ENCODE results near the gene WDFY3. TPM values are rescaled to one million over a fixed set of nuclear protein-coding genes. Genes with fewer than 3 reads are reported as not detected.

The WDFY3 gene
- total and polyA plus RNA-seq, 2 donors (not counting 1 experiment from before 2014, with no cell fraction given): 0.05 to 0.36 TPM

DNA sequence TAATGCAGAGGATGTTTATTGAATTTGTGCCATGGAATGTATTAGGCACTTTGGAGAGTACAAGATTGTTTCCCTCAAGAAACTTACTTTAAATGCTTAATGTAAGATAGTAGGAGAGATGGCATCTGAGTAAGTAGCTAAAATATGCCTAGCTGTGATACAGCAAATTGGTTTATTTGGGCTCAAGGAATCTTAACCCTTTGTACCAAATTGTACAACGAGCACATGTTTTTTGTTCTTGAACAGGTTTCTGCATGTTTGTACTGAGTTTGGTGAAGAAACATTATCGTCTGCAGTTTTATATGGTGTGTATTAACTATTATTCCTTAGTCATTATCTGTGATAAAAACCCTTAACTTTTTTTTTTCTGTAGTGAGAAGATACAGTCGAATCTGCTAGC, 334.9 kb downstream of the WDFY3 start:
- intact Hi-C loops (cut with micrococcal nuclease): no loop called here
- CTCF ChIA-PET: no interaction called here

DNA sequence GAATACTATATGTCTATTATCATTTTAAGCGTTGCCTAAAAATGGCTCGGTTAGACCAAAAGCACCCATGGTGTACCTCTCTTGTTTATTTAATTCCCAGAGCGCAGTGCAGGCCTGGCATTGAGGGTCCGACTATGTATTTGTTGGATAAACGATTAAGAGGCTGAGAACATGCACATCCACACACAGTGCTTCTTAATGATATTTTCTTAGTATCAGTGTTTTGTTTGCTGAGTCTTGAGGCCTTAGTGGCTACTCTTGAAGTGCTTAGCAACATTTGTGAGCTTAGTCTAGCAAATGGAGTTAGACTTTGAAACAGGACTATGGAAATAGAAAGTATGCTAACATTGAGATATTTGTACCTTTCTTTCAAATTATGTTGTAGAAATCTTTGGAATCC, 339.8 kb downstream of the WDFY3 start:
- no peak overlapping the region for H3K9ac ChIP-seq (ENCODE audit: low read length)
- intact Hi-C loops (cut with micrococcal nuclease): no loop called here
- H3K9me3 ChIP-seq (ENCODE audit: control extremely low read depth in 1 of 3, control insufficient read depth in 2 of 3, insufficient read depth in 1 of 3, low read length in 2 of 3): no peaks in the 10 kb centered on the region
- peaks cover 3 to 6% of the 10 kb centered on the region in 2 donors for H3K4me1 ChIP-seq (ENCODE audit: control insufficient read depth in 2 of 2, insufficient read depth in 2 of 2, low read length in 2 of 2)
- CTCF ChIA-PET: no interaction called here
- Mint-ChIP-seq H3K27ac (no peak overlapping the region), H3K4me3 (no peak overlapping the region), H3K27me3 (no peaks in the 10 kb centered on the region), H3K9me3 (ENCODE audit: insufficient read depth) (no peaks in the 10 kb centered on the region), H3K4me1 (peaks cover 7% of the 10 kb centered on the region)
- no peaks in the 10 kb centered on the region for H3K79me2 ChIP-seq (ENCODE audit: control insufficient read depth, insufficient read depth, low read length)
- DNase-seq (no peak), ATAC-seq (ENCODE audit: low read depth) (no peak)
- no peak overlapping the region for H3K4me3 ChIP-seq (ENCODE audit: control extremely low read depth in 1 of 5, extremely low read depth in 1 of 5, insufficient read depth in 1 of 5, low read depth in 2 of 5, low read length in 4 of 5)
- H3K27ac ChIP-seq (ENCODE audit: low read length in 2 of 2): no peak overlapping the region
- peaks cover 0 to under 1% (median 0%) of the 10 kb centered on the region in 4 experiments for H3K27me3 ChIP-seq (replicated peaks in 1 of 4; ENCODE audit: control extremely low read depth in 1 of 4, control insufficient read depth in 3 of 4, insufficient read depth in 4 of 4, low read length in 3 of 4)
- POLR2A ChIA-PET: no interaction called here
- H3K4me2 ChIP-seq (replicated peaks; ENCODE audit: low read depth, low read length, poor library complexity, severe bottlenecking): no peak overlapping the region
- no CpG with 5 or more reads among the region's 5 CpGs for WGBS (ENCODE audit: insufficient coverage)
- no peak for TF ChIP-seq CTCF (IDR thresholded peaks at IDR 0.05)
- TF ChIP-seq EZH2 (IDR thresholded peaks at IDR 0.05; ENCODE audit: borderline replicate concordance, insufficient read depth, low read depth, low read length, poor library complexity, severe bottlenecking): no peak
- H4K20me1 ChIP-seq (ENCODE audit: control insufficient read depth, insufficient read depth, low read length, poor library complexity, severe bottlenecking): no peaks in the 10 kb centered on the region
- H2AFZ ChIP-seq (ENCODE audit: insufficient read depth, low read depth, low read length, poor library complexity, severe bottlenecking): no peak overlapping the region
- H3K36me3 ChIP-seq (replicated peaks in 1 of 2; ENCODE audit: control extremely low read depth in 1 of 2, control insufficient read depth in 1 of 2, extremely low read depth in 1 of 2, insufficient read depth in 2 of 2, low read length in 1 of 2): no peaks in the 10 kb centered on the region

More for the DNA sequence above, 334.9 kb downstream of the WDFY3 start:
- ATAC-seq (ENCODE audit: low read depth) (no peak), DNase-seq (no peak)
- Mint-ChIP-seq H3K9me3 (ENCODE audit: insufficient read depth) (no peaks in the 10 kb centered on the region), H3K4me1 (no peaks in the 10 kb centered on the region), H3K27me3 (peaks cover 6% of the 10 kb centered on the region), H3K4me3 (no peak overlapping the region), H3K27ac (no peak overlapping the region)
- Histone ChIP-seq H3K9me3 (ENCODE audit: control extremely low read depth in 1 of 3, control insufficient read depth in 2 of 3, insufficient read depth in 1 of 3, low read length in 2 of 3) (peaks cover 0 to 6% (median 0%) of the 10 kb centered on the region in 3 donors), H2AFZ (ENCODE audit: insufficient read depth, low read depth, low read length, poor library complexity, severe bottlenecking) (no peak overlapping the region), H3K27me3 (replicated peaks in 1 of 4; ENCODE audit: control extremely low read depth in 1 of 4, control insufficient read depth in 3 of 4, insufficient read depth in 4 of 4, low read length in 3 of 4) (peaks cover 0 to 3% (median 0%) of the 10 kb centered on the region in 4 experiments), H4K20me1 (ENCODE audit: control insufficient read depth, insufficient read depth, low read length, poor library complexity, severe bottlenecking) (no peaks in the 10 kb centered on the region), H3K36me3 (replicated peaks in 1 of 2; ENCODE audit: control extremely low read depth in 1 of 2, control insufficient read depth in 1 of 2, extremely low read depth in 1 of 2, insufficient read depth in 2 of 2, low read length in 1 of 2) (no peaks in the 10 kb centered on the region), H3K4me2 (replicated peaks; ENCODE audit: low read depth, low read length, poor library complexity, severe bottlenecking) (no peak overlapping the region), H3K27ac (ENCODE audit: low read length in 2 of 2) (no peak overlapping the region), H3K4me1 (ENCODE audit: control insufficient read depth in 2 of 2, insufficient read depth in 2 of 2, low read length in 2 of 2) (no peaks in the 10 kb centered on the region), H3K9ac (ENCODE audit: low read length) (no peak overlapping the region), H3K4me3 (ENCODE audit: control extremely low read depth in 1 of 5, extremely low read depth in 1 of 5, insufficient read depth in 1 of 5, low read depth in 2 of 5, low read length in 4 of 5) (no peak overlapping the region), H3K79me2 (ENCODE audit: control insufficient read depth, insufficient read depth, low read length) (no peaks in the 10 kb centered on the region)
- no CpG with 5 or more reads among the region's 3 CpGs for WGBS (ENCODE audit: insufficient coverage)
- no peak for TF ChIP-seq CTCF (IDR thresholded peaks at IDR 0.05)
- TF ChIP-seq EZH2 (IDR thresholded peaks at IDR 0.05; ENCODE audit: borderline replicate concordance, insufficient read depth, low read depth, low read length, poor library complexity, severe bottlenecking): no peak
- POLR2A ChIA-PET: no interaction called here

Data from B cell (primary cell).